ENCODE data around the gene PAK6.

- no peak for TF ChIP-seq CTCF (conservative IDR thresholded peaks at IDR 0.05; ENCODE audit: low read length)
- no peak for TF ChIP-seq EZH2phosphoT487 (IDR thresholded peaks at IDR 0.05; ENCODE audit: borderline replicate concordance)
Observed at GRCh38 chr15:40250771-40251483, 12.1 kb downstream of the PAK6 start.

All from Loucy (cell line).